ENCODE data around the gene LIPI.
"Not testable (repeated sequence)": the region's sequence is repeated elsewhere in the genome, so short reads cannot be mapped to it uniquely, and the experiment has no call there.

LIPI gene

DNA sequence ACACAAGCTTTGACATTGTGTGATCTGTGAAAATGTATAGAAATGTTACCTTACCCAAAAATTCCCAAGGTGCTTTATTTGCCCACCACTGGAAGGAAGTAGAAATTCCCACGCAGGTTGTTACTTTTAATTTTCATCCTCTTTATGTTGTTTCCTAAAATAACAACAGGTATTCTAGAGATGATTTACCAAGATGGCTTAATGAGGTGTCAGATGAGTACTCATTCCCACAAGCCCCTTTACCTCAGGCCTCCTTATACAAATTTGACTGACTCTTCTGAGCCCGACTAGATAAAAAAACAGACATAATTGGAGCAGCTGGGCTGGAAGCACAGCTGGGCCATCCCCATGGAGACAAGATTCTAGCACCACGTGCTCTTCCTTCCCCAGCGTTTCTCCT is 114.6 kb downstream of the LIPI start:
- no peaks in the 10 kb centered on the region for H3K4me1 Mint-ChIP-seq
- peaks cover 14% of the 10 kb centered on the region for H3K9me3 Mint-ChIP-seq
- TF ChIP-seq CTCF (IDR thresholded peaks at IDR 0.05; ENCODE audit: unreplicated experiment in 3 of 3) = no peak
- peaks cover 12% of the 10 kb centered on the region for H3K36me3 Mint-ChIP-seq (ENCODE audit: low read depth)
- H3K27ac Mint-ChIP-seq = no peak overlapping the region
- no peaks in the 10 kb centered on the region for H3K27me3 Mint-ChIP-seq (ENCODE audit: low read depth)
- H3K4me3 Mint-ChIP-seq = no peak overlapping the region

GRCh38 chr21:14095056-14095455 is 115.7 kb downstream of the LIPI start:
- peaks cover 12% of the 10 kb centered on the region for H3K36me3 Mint-ChIP-seq (ENCODE audit: low read depth)
- peaks cover 14% of the 10 kb centered on the region for H3K9me3 Mint-ChIP-seq

GRCh38 chr21:14092834-14093560 is 117.8 kb downstream of the LIPI start:
- TF ChIP-seq CTCF (IDR thresholded peaks at IDR 0.05; ENCODE audit: unreplicated experiment in 3 of 3) = no peak
- Mint-ChIP-seq H3K9me3 (peaks cover 7% of the 10 kb centered on the region), H3K27me3 (ENCODE audit: low read depth) (no peaks in the 10 kb centered on the region), H3K36me3 (ENCODE audit: low read depth) (peaks cover 9% of the 10 kb centered on the region), H3K27ac (no peak overlapping the region), H3K4me1 (no peaks in the 10 kb centered on the region), H3K4me3 (no peak overlapping the region)

More at GRCh38 chr21:14095056-14095455, 115.7 kb downstream of the LIPI start:
- no peak for TF ChIP-seq CTCF (IDR thresholded peaks at IDR 0.05; ENCODE audit: unreplicated experiment in 3 of 3)
- no peaks in the 10 kb centered on the region for H3K27me3 Mint-ChIP-seq (ENCODE audit: low read depth)
- H3K4me1 Mint-ChIP-seq = no peaks in the 10 kb centered on the region
- no peak overlapping the region for H3K4me3 Mint-ChIP-seq
- no peak overlapping the region for H3K27ac Mint-ChIP-seq

DNA sequence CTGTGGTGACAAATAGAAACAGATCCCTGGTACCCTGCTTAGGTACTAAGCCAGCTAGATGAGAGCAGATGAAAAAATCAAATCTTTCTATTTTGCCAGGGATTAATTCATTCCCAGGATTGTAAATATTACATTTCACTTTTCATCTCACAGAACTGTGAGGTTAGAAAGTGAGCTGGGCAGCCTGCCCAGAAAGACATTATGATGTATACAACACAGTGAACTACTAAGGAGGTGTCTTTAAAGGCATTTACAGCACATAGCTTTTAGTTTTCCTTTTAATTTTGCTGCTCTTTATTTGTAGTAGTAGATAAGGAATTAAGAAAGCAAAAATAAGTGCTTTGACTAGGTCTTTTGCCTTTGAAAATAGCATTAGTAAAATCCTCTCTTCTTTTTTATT is 120.6 kb downstream of the LIPI start:
- not testable (repeated sequence) for H3K27me3 Mint-ChIP-seq (ENCODE audit: low read depth); H3K4me1 Mint-ChIP-seq

GRCh38 chr21:14088391-14088790 is 122.4 kb downstream of the LIPI start:
- Mint-ChIP-seq H3K9me3 (peaks cover 12% of the 10 kb centered on the region), H3K4me1 (no peaks in the 10 kb centered on the region), H3K27me3 (ENCODE audit: low read depth) (no peaks in the 10 kb centered on the region), H3K4me3 (no peak overlapping the region), H3K36me3 (ENCODE audit: low read depth) (peaks cover 18% of the 10 kb centered on the region), H3K27ac (no peak overlapping the region)
- TF ChIP-seq CTCF (IDR thresholded peaks at IDR 0.05; ENCODE audit: unreplicated experiment in 3 of 3) = no peak

More for the DNA sequence above, 120.6 kb downstream of the LIPI start:
- H3K27ac Mint-ChIP-seq; H3K4me3 Mint-ChIP-seq; H3K36me3 Mint-ChIP-seq (ENCODE audit: low read depth): not testable (repeated sequence)
- peaks cover 11% of the 10 kb centered on the region for H3K9me3 Mint-ChIP-seq

GRCh38 chr21:14086553-14086952 is 124.2 kb downstream of the LIPI start:
- peaks cover 23% of the 10 kb centered on the region for H3K36me3 Mint-ChIP-seq (ENCODE audit: low read depth)
- no peak for TF ChIP-seq CTCF (IDR thresholded peaks at IDR 0.05; ENCODE audit: unreplicated experiment in 3 of 3)
- no peaks in the 10 kb centered on the region for H3K4me1 Mint-ChIP-seq
- H3K27me3 Mint-ChIP-seq (ENCODE audit: low read depth) = no peaks in the 10 kb centered on the region
- peaks cover 12% of the 10 kb centered on the region for H3K9me3 Mint-ChIP-seq
- no peak overlapping the region for H3K27ac Mint-ChIP-seq
- no peak overlapping the region for H3K4me3 Mint-ChIP-seq

All from nephron (organoid).